T-helper 2 cell (primary cell): ENCODE results near the gene SLC38A5.

Experiments
- DNase-seq, 5 experiments: peaks; one replicate each; pipeline versions ENCODE4 v3.0.0 to v3.0.0-alpha.2; 2012 to 2022

The SLC38A5 gene

GRCh38 chrX:48490661-48491060 lies 20.6 kb upstream of the SLC38A5 start:
- no peak for DNase-seq

DNA sequence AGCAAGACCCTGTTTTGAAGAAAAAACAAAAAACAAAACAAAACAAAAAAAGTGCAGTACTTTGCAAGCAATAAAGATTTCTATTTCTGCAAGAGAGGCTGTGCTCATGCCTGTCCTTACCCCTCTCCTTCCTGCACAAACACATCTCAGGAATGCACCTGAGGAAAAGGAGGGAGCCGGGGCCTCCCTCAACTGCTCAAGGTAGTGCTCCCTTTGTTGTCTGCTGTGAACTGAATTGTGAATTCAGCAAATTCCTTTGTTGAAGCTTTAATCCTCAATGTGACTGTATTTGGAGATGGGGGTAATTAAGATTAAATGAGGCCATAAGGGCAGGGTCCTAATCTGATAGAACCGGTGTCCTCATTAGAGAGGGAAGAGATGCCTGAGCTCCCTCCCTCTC lies 19.8 kb upstream of the SLC38A5 start:
- no peak for DNase-seq

- DNase-seq = no peak
Measured at GRCh38 chrX:48489296-48489695, 19.2 kb upstream of the SLC38A5 start.

DNA sequence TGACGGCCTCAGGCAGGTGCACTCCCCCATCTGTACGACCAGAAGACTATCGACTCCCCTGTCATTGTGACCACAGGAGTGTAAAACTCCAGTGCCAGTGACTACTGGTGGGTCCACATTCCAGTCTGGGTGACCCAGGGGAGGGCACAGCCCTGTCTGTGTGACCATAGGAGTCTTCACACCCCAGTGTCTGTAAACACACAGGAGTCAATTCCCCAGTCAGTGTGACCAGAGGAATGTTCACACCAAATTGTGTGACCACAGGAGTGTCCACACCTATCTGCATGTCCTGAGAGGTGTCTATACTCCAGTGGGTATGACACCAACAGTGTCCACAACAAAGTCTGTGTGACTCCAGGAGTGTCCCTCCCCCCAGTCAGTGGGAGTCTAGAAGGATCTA lies 18.0 kb upstream of the SLC38A5 start:
- no peak for DNase-seq

GRCh38 chrX:48487362-48487798 lies 17.3 kb upstream of the SLC38A5 start:
- no peak for DNase-seq

GRCh38 chrX:48482526-48482925 lies 12.5 kb upstream of the SLC38A5 start:
- DNase-seq = no peak

GRCh38 chrX:48480583-48480982 lies 10.5 kb upstream of the SLC38A5 start:
- DNase-seq = no peak

DNA sequence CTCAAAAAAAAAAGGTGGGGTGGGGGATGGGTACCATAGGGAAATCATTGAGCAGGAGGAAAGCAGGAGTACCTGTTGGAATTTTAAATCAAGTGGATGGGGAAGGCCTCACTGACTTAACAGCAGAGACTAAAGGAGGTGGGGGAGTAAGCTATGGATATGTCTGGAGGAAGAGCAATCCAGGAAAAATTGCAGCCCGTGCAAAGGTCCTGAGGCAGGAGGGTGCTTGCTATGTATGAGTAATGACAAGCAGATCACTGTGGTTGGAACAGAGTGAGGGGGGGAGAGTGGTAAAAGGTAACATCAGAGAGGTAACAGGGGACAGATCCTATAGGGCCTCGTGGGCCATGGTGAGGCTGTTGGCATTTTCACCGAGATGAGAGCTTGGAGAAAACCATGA lies 10.1 kb upstream of the SLC38A5 start:
- DNase-seq = no peak

DNA sequence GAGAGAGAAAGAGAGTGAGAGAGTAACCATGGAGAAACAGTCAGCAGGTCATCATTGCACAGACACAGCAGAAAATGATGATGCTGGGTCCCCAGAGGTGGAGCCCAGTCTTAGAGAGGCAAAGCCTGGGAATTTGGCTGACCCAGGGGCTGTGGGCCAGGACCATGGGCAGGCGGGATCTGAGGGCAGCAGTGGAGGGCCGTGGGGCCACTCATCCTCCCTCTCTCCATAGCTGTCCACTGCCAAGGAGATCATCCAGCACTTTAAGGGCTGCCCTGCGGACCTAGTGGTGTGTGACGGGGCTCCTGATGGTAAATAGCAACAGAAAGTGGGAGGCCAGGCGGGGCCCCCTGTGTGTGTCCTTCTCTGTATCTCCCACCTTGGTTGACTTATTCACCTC lies 8.7 kb upstream of the SLC38A5 start:
- no peak for DNase-seq

DNA sequence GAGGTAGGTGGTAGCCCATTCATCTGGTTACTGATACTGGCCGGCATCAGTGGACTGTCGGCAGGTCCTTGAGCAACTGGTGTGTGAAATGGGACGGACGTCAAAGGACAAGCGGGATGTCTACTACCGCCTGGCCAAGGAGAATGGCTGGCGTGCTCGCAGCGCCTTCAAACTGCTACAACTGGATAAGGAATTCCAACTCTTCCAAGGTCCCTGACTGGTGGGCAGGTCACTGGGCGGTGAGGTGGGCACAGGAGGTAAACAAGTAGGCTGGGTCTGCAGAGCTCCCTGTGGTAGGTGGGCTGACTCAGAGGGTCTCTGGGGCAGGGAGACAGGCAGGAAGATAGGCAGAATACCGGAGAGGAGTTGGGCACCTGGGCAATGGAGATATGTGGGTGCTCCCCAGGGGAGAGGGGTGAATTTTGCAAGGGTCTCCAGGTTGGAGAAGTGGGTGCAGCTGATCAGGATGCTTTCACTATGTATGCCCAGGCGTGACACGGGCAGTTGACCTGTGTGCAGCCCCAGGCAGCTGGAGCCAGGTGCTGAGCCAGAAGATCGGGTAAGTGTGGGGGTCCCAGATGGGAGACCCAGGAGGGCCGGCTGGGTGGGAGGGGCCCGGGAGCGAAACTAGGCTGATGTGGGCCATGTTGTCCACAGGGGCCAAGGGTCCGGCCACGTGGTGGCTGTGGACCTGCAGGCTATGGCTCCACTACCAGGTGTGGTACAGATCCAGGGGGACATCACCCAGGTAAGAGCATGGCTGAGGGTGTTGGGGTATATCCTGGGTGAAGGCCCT lies 8.1 kb upstream of the SLC38A5 start:
- no peak for DNase-seq

DNA sequence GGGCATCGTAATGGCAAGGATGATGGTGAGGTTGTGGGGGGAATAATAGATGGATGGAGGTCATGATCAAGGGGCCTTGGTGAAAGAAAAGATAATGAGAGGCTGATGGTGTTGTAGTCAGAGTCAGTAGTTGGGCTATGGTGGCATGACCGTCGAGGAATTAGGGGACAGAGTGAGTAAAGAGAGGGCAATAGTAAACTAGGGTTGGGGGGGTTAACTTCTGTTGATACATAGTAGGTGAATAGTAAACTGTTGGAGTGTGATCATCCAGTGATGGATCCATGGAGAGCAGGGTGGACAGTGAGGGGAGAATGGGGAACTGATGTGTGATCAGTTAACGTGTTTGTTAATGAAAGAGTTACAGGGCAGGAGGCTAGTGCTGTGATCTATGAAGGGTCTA lies 6.9 kb upstream of the SLC38A5 start:
- no peak for DNase-seq

DNA sequence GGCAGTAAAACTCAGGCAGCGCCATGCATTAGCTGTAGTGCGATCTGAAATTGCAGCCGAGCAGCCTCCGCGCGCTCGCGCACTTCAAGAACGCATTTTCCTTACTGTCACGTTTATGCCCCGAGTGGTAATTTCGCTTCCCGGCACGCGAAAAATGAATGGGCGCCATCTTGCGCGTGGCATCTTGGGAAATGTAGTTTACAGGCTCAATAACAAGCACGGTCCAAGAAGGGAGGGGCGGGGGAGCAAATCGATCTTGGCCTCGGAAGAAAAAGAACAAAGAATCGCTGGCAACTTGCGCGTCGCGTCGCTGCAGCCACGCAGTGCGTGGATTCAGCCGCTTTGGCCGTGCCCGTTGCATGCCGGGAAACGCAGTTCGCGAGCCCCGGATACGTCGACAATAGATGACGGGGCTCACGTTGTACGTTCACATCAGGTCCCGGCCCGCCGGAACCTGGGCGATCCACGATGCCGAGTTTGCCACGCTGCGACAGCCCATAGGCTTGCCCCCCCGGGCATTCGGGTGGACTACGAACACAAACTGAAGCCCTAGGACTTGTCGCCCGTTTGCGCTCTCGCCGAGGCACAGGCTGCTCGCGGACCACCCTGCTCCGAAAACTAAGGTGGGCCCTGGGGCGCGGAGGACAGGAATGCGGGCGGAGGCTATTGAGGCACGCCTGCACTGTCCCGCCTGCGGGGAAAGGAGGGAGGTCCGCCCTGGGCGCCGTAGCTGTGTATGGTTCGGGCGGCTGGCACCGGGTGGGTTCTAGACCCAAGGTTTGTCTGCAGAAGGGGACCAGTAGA lies 5.9 kb upstream of the SLC38A5 start, which contains the start of gene FTSJ1:
TSS of gene FTSJ1 (plus strand) at position 426 of the 804 bp plus-strand sequence. CDS start 1,849 bp downstream, outside the sequence.
- DNase-seq = peak; percentile 62 to 97 (median 86)

DNA sequence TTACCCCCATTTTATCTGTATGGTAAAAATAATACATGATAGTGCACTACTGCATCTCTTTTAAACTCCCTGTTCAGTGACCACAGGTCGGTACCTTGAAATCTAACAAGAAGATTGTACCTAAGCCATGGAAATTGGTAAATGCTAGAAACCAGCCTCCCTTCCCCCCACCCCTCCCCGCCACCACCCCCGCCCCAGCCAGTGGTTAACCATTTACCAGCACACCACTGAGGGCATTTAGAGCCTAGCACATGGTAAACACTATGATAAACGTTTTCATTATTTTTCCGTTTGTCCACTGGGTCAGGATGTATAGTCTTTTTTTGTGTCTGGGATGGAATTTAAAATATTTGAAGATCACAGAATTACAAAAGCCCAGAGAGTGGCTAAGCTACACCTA lies 5.2 kb upstream of the SLC38A5 start:
- DNase-seq = peak in 1 of 5 experiments; percentile 39

GRCh38 chrX:48474581-48474980 lies 4.5 kb upstream of the SLC38A5 start:
- no peak for DNase-seq

GRCh38 chrX:48474127-48474526 lies 4.1 kb upstream of the SLC38A5 start:
- peak in 1 of 5 experiments; percentile 56 for DNase-seq

DNA sequence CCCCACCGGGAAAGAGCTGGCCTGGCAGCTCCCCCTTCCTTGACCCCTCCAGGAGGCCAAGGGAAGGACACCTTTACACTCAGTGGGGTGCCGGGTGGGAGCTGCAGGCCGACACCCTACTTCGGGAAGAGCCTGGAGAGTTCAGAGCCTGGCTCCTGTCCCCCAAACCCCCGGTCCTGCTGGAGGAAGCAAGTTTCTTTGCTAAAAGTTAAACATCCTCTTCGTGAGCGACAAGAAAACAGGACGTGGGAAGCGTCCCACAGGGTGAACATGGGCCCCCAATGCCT lies 3.6 kb upstream of the SLC38A5 start:
- no peak for DNase-seq

GRCh38 chrX:48472851-48473703 lies 3.0 kb upstream of the SLC38A5 start:
- DNase-seq = no peak

- DNase-seq = no peak
Measured at GRCh38 chrX:48472225-48472624, 2.2 kb upstream of the SLC38A5 start.

GRCh38 chrX:48471504-48471903 lies 1.4 kb upstream of the SLC38A5 start:
- no peak for DNase-seq

DNA sequence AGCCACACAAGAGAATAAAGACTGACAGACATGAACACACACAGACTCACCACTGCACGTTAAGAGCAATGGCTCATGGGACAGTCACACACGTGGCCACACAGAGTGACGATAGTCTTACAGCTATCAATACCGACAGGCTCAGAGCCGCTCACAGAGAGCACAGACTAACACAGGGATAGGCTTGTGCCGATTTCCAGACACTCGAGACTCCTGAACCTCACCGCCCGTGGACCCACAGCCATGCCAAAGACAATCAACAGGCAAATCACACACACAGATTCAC lies 716 bp upstream of the SLC38A5 start:
- no peak for DNase-seq

DNA sequence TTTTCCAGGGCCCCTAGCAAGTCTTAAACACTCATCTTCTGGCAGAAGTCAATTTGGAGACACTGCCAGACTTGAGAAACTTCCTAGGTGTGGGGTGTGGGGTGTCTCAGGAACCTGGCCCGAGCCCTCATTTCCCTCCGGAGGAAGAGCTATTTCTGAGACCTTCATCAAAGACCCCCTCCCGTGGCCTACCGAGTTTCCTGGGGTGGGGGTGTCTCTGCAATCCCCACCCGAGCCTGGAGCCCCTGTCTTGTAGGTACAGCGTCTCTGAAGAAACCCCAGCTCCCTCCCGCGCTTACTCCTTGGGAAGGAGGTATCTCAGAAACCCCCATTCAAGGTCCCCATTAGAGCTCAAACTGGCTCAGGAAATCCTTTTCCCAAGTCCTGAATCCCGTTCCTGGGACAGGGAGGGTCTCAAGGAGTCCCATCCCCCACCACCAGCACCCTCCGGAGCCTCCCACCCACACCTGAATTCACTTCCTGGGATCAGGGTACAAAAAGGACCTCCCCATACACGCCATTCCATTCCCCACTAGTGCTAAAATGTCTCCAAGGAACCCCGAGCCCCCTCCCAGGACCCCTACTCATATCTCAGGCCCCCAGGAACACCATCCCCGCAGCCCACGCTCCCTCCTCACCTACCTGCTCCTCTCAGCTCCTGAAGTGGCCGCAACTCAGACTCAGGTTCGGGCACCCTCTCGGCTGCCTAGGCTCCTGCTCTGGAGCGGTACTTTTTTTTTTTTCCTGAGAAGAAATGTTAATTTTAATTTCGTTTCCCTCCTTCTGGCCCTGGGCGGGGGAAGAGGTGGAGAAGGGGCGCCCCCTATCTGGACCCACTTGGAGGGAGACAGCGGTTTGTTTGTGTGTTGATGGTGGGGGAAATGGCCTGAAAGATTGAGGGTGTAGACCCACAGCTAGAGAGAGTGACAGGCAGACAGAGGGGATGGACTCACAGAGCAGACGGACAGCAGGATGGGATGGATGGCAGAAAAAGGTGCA lies 1.1 kb downstream of the SLC38A5 start:
- peak in 3 of 5 experiments; percentile 10 to 54 (median 22) for DNase-seq

DNA sequence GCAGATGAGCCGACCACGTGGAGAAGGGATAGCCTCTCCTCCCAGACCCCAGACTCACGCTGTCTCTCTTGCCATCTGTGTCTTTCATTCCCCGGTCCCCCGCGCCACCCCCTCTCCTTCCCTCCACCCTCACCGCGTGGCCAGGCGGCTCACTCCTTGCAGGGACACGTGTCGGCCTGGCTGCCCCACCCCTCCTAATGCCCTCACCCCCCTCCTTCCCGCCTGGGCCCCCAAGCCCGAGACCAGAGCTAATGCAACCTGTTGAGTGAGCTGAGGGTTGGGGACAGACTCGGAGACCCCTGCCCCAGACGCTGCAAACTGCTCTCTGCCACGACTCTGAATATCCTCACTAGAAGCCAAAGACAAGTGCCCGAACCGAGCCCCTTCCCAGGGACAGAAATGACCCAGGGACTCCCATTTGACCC lies 1.8 kb downstream of the SLC38A5 start:
- peak in 3 of 5 experiments; percentile 9 to 60 (median 40) for DNase-seq
